ENCODE measurements around the gene PPID.
"Not testable (repeated sequence)": the region's sequence is repeated elsewhere in the genome, so short reads cannot be mapped to it uniquely, and the experiment has no call there.

PPID gene

GRCh38 chr4:158722917-158723793 lies at the start of gene PPID:
Gene PPID, minus strand, starts transcription at chr4:158723396. Its CDS starts 108 bp downstream, at chr4:158723288.
- H3K4me3 Mint-ChIP-seq = peak within 1 kb of the TSS; percentile 96
- H3K27ac Mint-ChIP-seq = peak within 1 kb of the TSS; percentile 99
- peaks cover 34% of the 10 kb centered on the region for H3K4me1 Mint-ChIP-seq (ENCODE audit: low read depth)
- peaks cover 4% of the 10 kb centered on the region for H3K27me3 Mint-ChIP-seq
- H3K9me3 Mint-ChIP-seq (ENCODE audit: low read depth) = no peaks in the 10 kb centered on the region
- peaks cover 16% of the 10 kb centered on the region for H3K36me3 Mint-ChIP-seq

- Mint-ChIP-seq H3K4me1 (ENCODE audit: low read depth) (peaks cover 59% of the 10 kb centered on the region), H3K9me3 (ENCODE audit: low read depth) (no peaks in the 10 kb centered on the region), H3K4me3 (no peak overlapping the region), H3K36me3 (no peaks in the 10 kb centered on the region), H3K27me3 (no peaks in the 10 kb centered on the region), H3K27ac (peak overlapping the region; percentile 3)
These were observed 48.6 kb upstream of the PPID start for GRCh38 chr4:158771776-158772175.

GRCh38 chr4:158770671-158771070 lies 47.5 kb upstream of the PPID start:
- Mint-ChIP-seq H3K36me3 (no peaks in the 10 kb centered on the region), H3K27me3 (no peaks in the 10 kb centered on the region), H3K4me1 (ENCODE audit: low read depth) (peaks cover 56% of the 10 kb centered on the region), H3K9me3 (ENCODE audit: low read depth) (no peaks in the 10 kb centered on the region), H3K4me3 (peak overlapping the region; percentile 99), H3K27ac (no peak overlapping the region)

GRCh38 chr4:158769175-158769921 lies 46.2 kb upstream of the PPID start:
- no peaks in the 10 kb centered on the region for H3K36me3 Mint-ChIP-seq
- H3K27ac Mint-ChIP-seq = peak overlapping the region; percentile 93
- H3K9me3 Mint-ChIP-seq (ENCODE audit: low read depth) = no peaks in the 10 kb centered on the region
- no peaks in the 10 kb centered on the region for H3K27me3 Mint-ChIP-seq
- H3K4me1 Mint-ChIP-seq (ENCODE audit: low read depth) = peaks cover 46% of the 10 kb centered on the region
- peak overlapping the region; percentile 99 for H3K4me3 Mint-ChIP-seq

- no peaks in the 10 kb centered on the region for H3K36me3 Mint-ChIP-seq
- peak within 1 kb of the TSS; percentile 99 for H3K4me3 Mint-ChIP-seq
- no peaks in the 10 kb centered on the region for H3K9me3 Mint-ChIP-seq (ENCODE audit: low read depth)
These were observed 45.5 kb upstream of the PPID start, which contains the start of gene FNIP2 for GRCh38 chr4:158768555-158769174. Gene FNIP2, plus strand, starts transcription at chr4:158769026. Its CDS starts 187 bp downstream, at chr4:158769213.

GRCh38 chr4:158767451-158767850 lies 44.3 kb upstream of the PPID start:
- Mint-ChIP-seq H3K36me3 (no peaks in the 10 kb centered on the region), H3K9me3 (ENCODE audit: low read depth) (no peaks in the 10 kb centered on the region), H3K27me3 (no peaks in the 10 kb centered on the region), H3K27ac (peak overlapping the region; percentile 86), H3K4me1 (ENCODE audit: low read depth) (peaks cover 38% of the 10 kb centered on the region), H3K4me3 (peak overlapping the region; percentile 86)

More at GRCh38 chr4:158768555-158769174, 45.5 kb upstream of the PPID start, which contains the start of gene FNIP2:
- no peaks in the 10 kb centered on the region for H3K27me3 Mint-ChIP-seq
- H3K4me1 Mint-ChIP-seq (ENCODE audit: low read depth) = peaks cover 46% of the 10 kb centered on the region
- peak within 1 kb of the TSS; percentile 93 for H3K27ac Mint-ChIP-seq

GRCh38 chr4:158766434-158767044 lies 43.3 kb upstream of the PPID start:
- Mint-ChIP-seq H3K27me3 (no peaks in the 10 kb centered on the region), H3K4me1 (ENCODE audit: low read depth) (peaks cover 33% of the 10 kb centered on the region), H3K27ac (no peak overlapping the region), H3K36me3 (no peaks in the 10 kb centered on the region), H3K9me3 (ENCODE audit: low read depth) (no peaks in the 10 kb centered on the region), H3K4me3 (no peak overlapping the region)

GRCh38 chr4:158763462-158763861 lies 40.3 kb upstream of the PPID start:
- no peaks in the 10 kb centered on the region for H3K27me3 Mint-ChIP-seq

GRCh38 chr4:158762553-158762952 lies 39.4 kb upstream of the PPID start:
- Mint-ChIP-seq H3K27ac (no peak overlapping the region), H3K36me3 (no peaks in the 10 kb centered on the region), H3K4me1 (ENCODE audit: low read depth) (peaks cover 5% of the 10 kb centered on the region), H3K4me3 (no peak overlapping the region), H3K9me3 (ENCODE audit: low read depth) (no peaks in the 10 kb centered on the region), H3K27me3 (peaks cover 3% of the 10 kb centered on the region)

More at GRCh38 chr4:158763462-158763861, 40.3 kb upstream of the PPID start:
- no peak overlapping the region for H3K27ac Mint-ChIP-seq
- no peaks in the 10 kb centered on the region for H3K9me3 Mint-ChIP-seq (ENCODE audit: low read depth)
- no peaks in the 10 kb centered on the region for H3K36me3 Mint-ChIP-seq
- H3K4me3 Mint-ChIP-seq = no peak overlapping the region
- peaks cover 12% of the 10 kb centered on the region for H3K4me1 Mint-ChIP-seq (ENCODE audit: low read depth)

- Mint-ChIP-seq H3K36me3 (peaks cover 7% of the 10 kb centered on the region), H3K9me3 (ENCODE audit: low read depth) (no peaks in the 10 kb centered on the region), H3K4me1 (ENCODE audit: low read depth) (no peaks in the 10 kb centered on the region), H3K4me3 (no peak overlapping the region), H3K27ac (no peak overlapping the region), H3K27me3 (peaks cover 11% of the 10 kb centered on the region)
These were observed 37.7 kb upstream of the PPID start for GRCh38 chr4:158760866-158761265.

- H3K36me3 Mint-ChIP-seq; H3K4me1 Mint-ChIP-seq (ENCODE audit: low read depth); H3K27ac Mint-ChIP-seq; H3K9me3 Mint-ChIP-seq (ENCODE audit: low read depth); H3K4me3 Mint-ChIP-seq: not testable (repeated sequence)
- H3K27me3 Mint-ChIP-seq = peaks cover 11% of the 10 kb centered on the region
These were observed 36.3 kb upstream of the PPID start for GRCh38 chr4:158759539-158759938.

GRCh38 chr4:158758703-158759102 lies 35.5 kb upstream of the PPID start:
- H3K4me3 Mint-ChIP-seq = no peak overlapping the region
- peaks cover 11% of the 10 kb centered on the region for H3K27me3 Mint-ChIP-seq
- no peak overlapping the region for H3K27ac Mint-ChIP-seq
- no peaks in the 10 kb centered on the region for H3K4me1 Mint-ChIP-seq (ENCODE audit: low read depth)
- H3K9me3 Mint-ChIP-seq (ENCODE audit: low read depth) = no peaks in the 10 kb centered on the region
- H3K36me3 Mint-ChIP-seq = peaks cover 7% of the 10 kb centered on the region

- Mint-ChIP-seq H3K36me3 (peaks cover 7% of the 10 kb centered on the region), H3K27ac (no peak overlapping the region), H3K4me1 (ENCODE audit: low read depth) (no peaks in the 10 kb centered on the region), H3K27me3 (peaks cover 11% of the 10 kb centered on the region), H3K9me3 (ENCODE audit: low read depth) (no peaks in the 10 kb centered on the region), H3K4me3 (no peak overlapping the region)
These were observed 34.9 kb upstream of the PPID start for GRCh38 chr4:158758142-158758541.

GRCh38 chr4:158756588-158756987 lies 33.4 kb upstream of the PPID start:
- H3K36me3 Mint-ChIP-seq = peaks cover 7% of the 10 kb centered on the region
- peaks cover 11% of the 10 kb centered on the region for H3K27me3 Mint-ChIP-seq
- H3K4me1 Mint-ChIP-seq (ENCODE audit: low read depth) = no peaks in the 10 kb centered on the region
- no peak overlapping the region for H3K4me3 Mint-ChIP-seq
- H3K27ac Mint-ChIP-seq = no peak overlapping the region
- no peaks in the 10 kb centered on the region for H3K9me3 Mint-ChIP-seq (ENCODE audit: low read depth)
